WTC11 (cell line): ENCODE results near the gene ITPKC. TPM values are rescaled to one million over a fixed set of nuclear protein-coding genes. Genes with fewer than 3 reads are reported as not detected.
"Not testable (repeated sequence)": the region's sequence is repeated elsewhere in the genome, so short reads cannot be mapped to it uniquely, and the experiment has no call there.

ENCODE experiments used
- ATAC-seq: fragments of 200-7000 bp; cut with Tn5 transposase; 2 replicates; pipeline ENCODE4 v1.10.0; 2021; ENCODE audit warnings: mild to moderate bottlenecking, moderate library complexity
- CTCF ChIA-PET: fragments of 300-600 bp; sonication (Branson Sonifier 250); formaldehyde crosslinking; loops from one replicate; lab custom pipeline; 2021; ENCODE audit warnings: antibody characterized with exemption; lab: Charles Lee
- POLR2A ChIA-PET: fragments of 350-600 bp; sonication (Branson Sonifier 250); formaldehyde crosslinking; loops from one replicate; lab custom pipeline; 2021; ENCODE audit warnings: antibody characterized with exemption; lab: Charles Lee
- DNase-seq: peaks from one replicate; pipeline ENCODE4 v3.0.0; 2021; ENCODE audit warnings: low spot score
- H3K27ac Mint-ChIP-seq: 2 replicates; pipeline ENCODE4 v1.8.0; 2021; ENCODE audit warnings: mixed read lengths
- H3K27me3 Mint-ChIP-seq: 2 replicates; pipeline ENCODE4 v1.8.0; 2021; ENCODE audit warnings: low read depth, mild to moderate bottlenecking, moderate library complexity, mixed read lengths
- H3K36me3 Mint-ChIP-seq: 2 replicates; pipeline ENCODE4 v1.8.0; 2021; ENCODE audit warnings: mixed read lengths
- H3K4me1 Mint-ChIP-seq: 2 replicates; pipeline ENCODE4 v1.8.0; 2022; ENCODE audit warnings: mixed read lengths
- H3K4me3 Mint-ChIP-seq: 2 replicates; pipeline ENCODE4 v1.8.0; 2021; ENCODE audit warnings: mild to moderate bottlenecking, moderate library complexity, mixed read lengths
- H3K9me3 Mint-ChIP-seq: 2 replicates; pipeline ENCODE4 v1.8.0; 2021; ENCODE audit warnings: mixed read lengths
- E2F1 ChIP-seq: sonication (generic); formaldehyde crosslinking; IDR thresholded peaks from 2 replicates; pipeline ENCODE4 v1.8.0; 2022; ENCODE audit warnings: mild to moderate bottlenecking, missing genetic modification reagents
- EMX1 ChIP-seq: fragments of 250-450 bp; sonication (Bioruptor Pico); IDR thresholded peaks from 2 replicates; pipeline ENCODE4 v1.8.0; 2021; ENCODE audit warnings: mild to moderate bottlenecking
- HMGA2 ChIP-seq: fragments of 250-450 bp; sonication (Bioruptor Pico); IDR thresholded peaks from 2 replicates; pipeline ENCODE4 v1.4.0; 2021; ENCODE audit warnings: mild to moderate bottlenecking, moderate library complexity
- MLX ChIP-seq: sonication (generic); formaldehyde crosslinking; IDR thresholded peaks from 2 replicates; pipeline ENCODE4 v1.8.1; 2023; ENCODE audit warnings: mild to moderate bottlenecking, missing genetic modification reagents, moderate library complexity
- PRDM15 ChIP-seq: sonication (generic); formaldehyde crosslinking; IDR thresholded peaks from 2 replicates; pipeline ENCODE4 v1.8.0; 2022; ENCODE audit warnings: missing genetic modification reagents
- TP53 ChIP-seq: sonication (generic); formaldehyde crosslinking; IDR thresholded peaks from 2 replicates; pipeline ENCODE4 v1.8.1; 2023; ENCODE audit warnings: mild to moderate bottlenecking, missing genetic modification reagents
- ZBTB43 ChIP-seq: sonication (generic); formaldehyde crosslinking; IDR thresholded peaks from 2 replicates; pipeline ENCODE4 v1.8.1; 2023; ENCODE audit warnings: mild to moderate bottlenecking, missing genetic modification reagents
- ZNF121 ChIP-seq: sonication (generic); formaldehyde crosslinking; IDR thresholded peaks from 2 replicates; pipeline ENCODE4 v1.8.0; 2023; ENCODE audit warnings: missing genetic modification reagents
- ZNF263 ChIP-seq: sonication (generic); formaldehyde crosslinking; IDR thresholded peaks from 2 replicates; pipeline ENCODE4 v1.8.1; 2022; ENCODE audit warnings: low read depth, mild to moderate bottlenecking, moderate library complexity, missing genetic modification reagents
- ZNF671 ChIP-seq: fragments of 250-450 bp; sonication (Bioruptor Pico); IDR thresholded peaks from 2 replicates; pipeline ENCODE4 v1.8.0; 2021; ENCODE audit warnings: mild to moderate bottlenecking
- total RNA-seq: library from RNA; stranded (reverse); gene quantifications from 3 replicates; pipeline ENCODE4 v1.2.3, GENCODE V29; 2021

The ITPKC gene
- total RNA-seq, 1 experiment from 2014 or later, result 13.8 TPM

- ATAC-seq (no peak), DNase-seq (no peak)
- Mint-ChIP-seq H3K36me3 (0 out of 2 replicates have a peak, but pooled peaks cover 3% of the 10 kb centered on the region), H3K9me3 (no peaks in the 10 kb centered on the region), H3K4me3 (no peak overlapping the region), H3K27ac (peak overlapping the region; percentile 87), H3K27me3 (no peaks in the 10 kb centered on the region), H3K4me1 (peaks cover 22% of the 10 kb centered on the region)
- peak; percentile 74 for TF ChIP-seq ZNF121
- TF ChIP-seq PRDM15 (CRISPR knock-in tag), result no peak
- ChIA-PET CTCF (interaction anchor here (4.1 kb wide), 1 partner anchor 18 kb away, joined by 76 read pairs; the partner anchor contains the start of gene EGLN2), POLR2A (no interaction called here)
Measured at GRCh38 chr19:40780582-40780981, 63.7 kb downstream of the ITPKC start.

GRCh38 chr19:40781140-40781539 lies 64.2 kb downstream of the ITPKC start:
- Mint-ChIP-seq H3K4me3 (no peak overlapping the region), H3K36me3 (0 out of 2 replicates have a peak, but pooled peaks cover 3% of the 10 kb centered on the region), H3K27me3 (no peaks in the 10 kb centered on the region), H3K4me1 (peaks cover 20% of the 10 kb centered on the region), H3K27ac (peak overlapping the region; percentile 60), H3K9me3 (no peaks in the 10 kb centered on the region)
- ChIA-PET POLR2A (interaction anchor here (0.7 kb wide), 1 partner anchor 543 kb away, joined by 3 read pairs; no protein-coding TSS in a partner anchor), CTCF (interaction anchor here (0.7 to 4.1 kb wide), 3 partner anchors 17 to 995 kb away, joined by 3 to 76 read pairs (median 4); partner anchors contain the start of gene EGLN2)
- TF ChIP-seq MLX (CRISPR knock-in tag) (no peak), HMGA2 (peak; percentile 39; the same call in 1 of the 2 replicates)
- ATAC-seq, result no peak
- DNase-seq, result no peak

- Mint-ChIP-seq H3K4me1 (peaks cover 17% of the 10 kb centered on the region), H3K9me3 (no peaks in the 10 kb centered on the region), H3K27me3 (no peaks in the 10 kb centered on the region), H3K27ac (no peak overlapping the region)
- DNase-seq, result no peak
- ChIA-PET POLR2A (no interaction called here), CTCF (no interaction called here)
- TF ChIP-seq ZNF263 (CRISPR knock-in tag), result no peak
- no peak for TF ChIP-seq EMX1 (CRISPR knock-in tag)
- no peak for TF ChIP-seq ZNF671 (CRISPR knock-in tag)
- TF ChIP-seq TP53 (CRISPR knock-in tag), result no peak
- TF ChIP-seq ZBTB43 (CRISPR knock-in tag), result no peak
- TF ChIP-seq E2F1, result no peak
- TF ChIP-seq, all 79 proteins: peak for 0
- H3K4me3 Mint-ChIP-seq, result no peak overlapping the region
- H3K36me3 Mint-ChIP-seq, result 0 out of 2 replicates have a peak, but pooled peaks cover 3% of the 10 kb centered on the region
- no peak for ATAC-seq
Measured at GRCh38 chr19:40783711-40784110, 66.8 kb downstream of the ITPKC start.

- H3K27ac Mint-ChIP-seq, H3K4me3 Mint-ChIP-seq, ATAC-seq, DNase-seq, H3K9me3 Mint-ChIP-seq, CTCF ChIA-PET, POLR2A ChIA-PET, H3K27me3 Mint-ChIP-seq, H3K36me3 Mint-ChIP-seq: not testable (repeated sequence)
- peaks cover 13% of the 10 kb centered on the region for H3K4me1 Mint-ChIP-seq
Measured at GRCh38 chr19:40784146-40784545, 67.2 kb downstream of the ITPKC start.
